ENCODE measurements around the gene CD37.

GRCh38 chr19:49301866-49302252, 33.3 kb upstream of the CD37 start:
- TF ChIP-seq CTCF (IDR thresholded peaks at IDR 0.05) (no peak), POLR2A (IDR thresholded peaks at IDR 0.05) (no peak)

Data from right lobe of liver (tissue), 4 donors.